Activated T-cell treated with anti-CD3 and anti-CD28 coated beads for 4 hours (primary cell): ENCODE data around the gene VWF.
"Not testable (repeated sequence)": the region's sequence is repeated elsewhere in the genome, so short reads cannot be mapped to it uniquely, and the experiment has no call there.

ENCODE experiments used
- DNase-seq: peaks from one replicate; pipeline ENCODE4 v3.0.0-alpha.2; 2020

Gene VWF

GRCh38 chr12:6143303-6143675, 18.8 kb upstream of the VWF start:
- no peak for DNase-seq

DNA sequence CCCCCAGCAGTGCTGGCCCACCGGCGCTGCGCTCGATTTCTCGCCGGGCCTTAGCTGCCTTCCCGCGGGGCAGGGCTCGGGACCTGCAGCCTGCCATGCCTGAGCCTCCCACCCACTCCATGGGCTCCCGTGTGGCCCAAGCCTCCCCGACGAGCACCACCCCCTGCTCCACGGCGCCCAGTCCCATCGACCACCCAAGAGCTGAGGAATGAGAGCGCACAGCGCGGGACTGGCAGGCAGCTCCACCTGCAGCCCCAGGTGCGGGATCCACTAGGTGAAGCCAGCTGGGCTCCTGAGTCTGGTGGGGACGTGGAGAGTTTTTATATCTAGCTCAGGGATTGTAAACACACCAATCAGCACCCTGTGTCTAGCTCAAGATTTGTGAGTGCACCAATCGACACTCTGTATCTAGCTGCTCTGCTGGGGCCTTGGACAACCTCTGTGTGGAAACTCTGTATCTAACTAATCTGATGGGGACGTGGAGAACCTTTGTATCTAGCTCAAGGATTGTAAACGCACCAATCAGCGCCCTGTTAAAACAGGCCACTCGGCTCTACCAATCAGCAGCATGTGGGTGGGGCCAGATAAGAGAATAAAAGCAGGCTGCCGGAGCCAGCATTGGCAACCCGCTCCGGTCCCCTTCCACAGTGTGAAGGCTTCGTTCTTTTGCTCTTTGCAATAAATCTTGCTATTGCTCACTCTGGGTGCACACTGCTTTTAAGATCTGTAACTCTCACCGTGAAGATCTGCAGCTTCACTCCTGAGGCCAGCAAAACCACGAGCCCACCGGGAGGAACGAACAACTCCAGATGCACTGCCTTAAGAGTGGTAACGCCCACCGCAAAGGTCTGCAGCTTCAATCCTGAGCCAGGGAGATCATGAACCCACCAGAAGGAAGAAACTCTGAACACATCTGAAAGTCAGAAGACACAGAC, 18.2 kb upstream of the VWF start:
- not testable (repeated sequence) for DNase-seq

DNA sequence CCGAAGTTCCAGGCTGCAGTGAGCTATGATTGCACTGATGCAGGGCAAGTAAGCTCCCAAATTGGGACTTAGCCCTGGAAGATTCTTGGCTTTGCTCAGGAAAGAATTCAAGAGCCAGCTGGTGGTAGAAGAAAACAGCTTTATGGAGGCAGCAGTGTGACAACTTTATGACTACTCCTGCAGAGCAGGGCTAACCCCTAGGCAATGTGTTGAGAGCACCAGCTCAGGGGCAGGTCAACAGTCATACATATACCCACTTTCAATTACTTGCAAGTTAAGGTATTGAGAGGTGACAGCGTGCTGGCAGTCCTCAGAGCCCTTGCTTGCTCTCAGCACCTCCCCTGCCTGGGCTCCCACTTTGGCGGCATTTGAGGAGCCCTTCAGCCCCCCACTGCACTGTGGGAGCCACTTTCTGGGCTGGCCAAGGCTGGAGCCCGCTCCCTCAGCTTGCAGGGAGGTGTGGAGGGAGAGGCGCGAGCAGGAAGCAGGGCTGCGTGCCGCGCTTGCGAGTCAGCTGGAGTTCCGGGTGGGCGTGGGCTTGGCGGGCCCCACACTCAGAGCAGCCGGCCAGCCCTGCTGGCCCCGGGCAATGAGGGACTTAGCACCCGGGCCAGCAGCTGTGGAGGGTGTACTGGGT, 17.4 kb upstream of the VWF start:
- not testable (repeated sequence) for DNase-seq

GRCh38 chr12:6140651-6141447, 16.4 kb upstream of the VWF start:
- DNase-seq = peak; percentile 40

- DNase-seq = no peak
Observed at GRCh38 chr12:6135071-6135470, 10.6 kb upstream of the VWF start.

GRCh38 chr12:6133642-6134041, 9.2 kb upstream of the VWF start:
- DNase-seq = no peak

DNA sequence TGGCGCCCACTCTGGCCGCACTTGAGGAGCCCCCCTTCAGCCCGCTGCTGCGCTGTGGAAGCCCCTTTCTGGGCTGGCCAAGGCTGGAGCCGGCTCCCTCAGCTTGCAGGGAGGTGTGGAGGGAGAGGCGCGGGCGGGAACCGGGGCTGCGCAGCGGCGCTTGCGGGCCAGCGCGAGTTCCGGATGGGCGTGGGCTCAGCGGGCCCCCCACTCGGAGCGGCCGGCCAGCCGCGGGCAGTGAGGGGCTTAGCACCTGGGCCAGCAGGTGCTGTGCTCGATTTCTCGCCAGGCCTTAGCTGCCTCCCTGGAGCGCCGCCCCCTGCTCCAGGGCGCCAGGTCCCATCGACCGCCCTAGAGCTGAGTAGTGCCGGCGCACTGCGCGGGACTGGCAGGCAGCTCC, 8.0 kb upstream of the VWF start:
- no peak for DNase-seq

DNA sequence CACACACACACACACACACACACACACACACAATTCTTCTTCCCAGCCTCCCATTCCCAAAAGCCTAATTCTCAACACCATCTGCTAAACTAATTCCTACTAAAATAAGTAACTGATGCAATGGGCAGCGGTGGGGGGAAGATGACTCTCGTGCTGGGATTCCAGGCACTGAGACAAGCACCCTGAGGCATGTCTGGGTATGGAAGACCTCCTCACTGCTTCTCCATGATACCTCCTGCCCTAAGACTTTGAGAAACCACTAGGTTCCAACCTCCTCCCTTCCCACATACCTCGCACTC, 789 bp upstream of the VWF start:
- DNase-seq = no peak

GRCh38 chr12:6123258-6123657, 1.2 kb downstream of the VWF start:
- no peak for DNase-seq

DNA sequence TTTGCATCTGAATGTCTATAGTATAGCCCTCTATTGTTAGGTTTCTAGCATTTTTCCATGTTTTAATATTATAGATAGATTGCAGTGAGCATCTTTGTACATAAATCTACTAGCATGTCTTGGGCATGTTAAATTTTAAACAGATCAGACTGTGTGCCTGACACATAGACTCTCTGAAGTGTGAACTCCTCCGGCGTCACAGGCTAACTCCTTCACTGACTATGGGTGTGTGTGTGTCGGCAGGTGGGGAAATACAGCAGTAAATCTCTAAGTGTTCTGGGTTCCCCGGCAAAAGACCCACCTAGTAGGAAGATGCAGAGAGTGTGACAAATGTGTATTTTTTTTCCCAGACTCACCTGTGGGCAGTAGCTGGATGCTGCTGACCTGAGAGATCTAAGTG, 2.3 kb downstream of the VWF start:
- DNase-seq = no peak

DNA sequence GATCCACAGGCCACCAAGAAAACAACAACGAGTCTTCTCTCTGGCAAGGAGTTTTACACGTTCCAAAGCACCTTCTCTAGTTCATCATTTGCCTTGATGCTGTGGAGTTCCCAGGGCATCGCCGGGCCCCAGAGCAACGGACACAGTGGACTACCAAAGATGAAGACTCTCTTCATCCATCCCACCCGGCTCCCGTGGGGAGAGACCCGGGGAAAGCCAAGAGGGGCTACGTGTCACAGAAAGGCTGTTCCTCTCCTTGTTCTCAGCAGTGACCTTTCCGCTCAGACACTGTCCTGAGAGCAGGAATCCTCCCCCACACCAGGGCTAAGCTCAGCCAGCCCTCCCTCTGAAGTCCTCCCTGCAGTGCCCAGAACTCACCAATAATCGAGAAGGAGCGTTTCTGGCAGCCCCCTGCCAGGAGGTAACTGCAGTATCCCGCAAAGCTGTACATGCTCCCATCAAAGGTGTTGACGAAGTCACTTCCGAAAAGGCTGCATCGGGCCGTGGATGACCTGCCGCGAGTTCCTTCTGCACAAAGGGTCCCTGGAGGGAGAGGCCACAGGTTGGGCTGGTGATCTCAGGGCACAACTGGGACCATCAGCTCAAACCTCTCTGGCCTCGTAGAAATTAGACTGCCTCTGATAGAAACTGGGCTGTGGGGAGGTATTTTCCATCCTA, 3.5 kb downstream of the VWF start:
- DNase-seq = no peak

- no peak for DNase-seq
Observed at GRCh38 chr12:6118891-6119568, 5.4 kb downstream of the VWF start.

- no peak for DNase-seq
Observed at GRCh38 chr12:6116471-6117021, 7.9 kb downstream of the VWF start.

GRCh38 chr12:6115389-6115788, 9.1 kb downstream of the VWF start:
- no peak for DNase-seq

GRCh38 chr12:6114476-6114870, 10.0 kb downstream of the VWF start:
- no peak for DNase-seq

DNA sequence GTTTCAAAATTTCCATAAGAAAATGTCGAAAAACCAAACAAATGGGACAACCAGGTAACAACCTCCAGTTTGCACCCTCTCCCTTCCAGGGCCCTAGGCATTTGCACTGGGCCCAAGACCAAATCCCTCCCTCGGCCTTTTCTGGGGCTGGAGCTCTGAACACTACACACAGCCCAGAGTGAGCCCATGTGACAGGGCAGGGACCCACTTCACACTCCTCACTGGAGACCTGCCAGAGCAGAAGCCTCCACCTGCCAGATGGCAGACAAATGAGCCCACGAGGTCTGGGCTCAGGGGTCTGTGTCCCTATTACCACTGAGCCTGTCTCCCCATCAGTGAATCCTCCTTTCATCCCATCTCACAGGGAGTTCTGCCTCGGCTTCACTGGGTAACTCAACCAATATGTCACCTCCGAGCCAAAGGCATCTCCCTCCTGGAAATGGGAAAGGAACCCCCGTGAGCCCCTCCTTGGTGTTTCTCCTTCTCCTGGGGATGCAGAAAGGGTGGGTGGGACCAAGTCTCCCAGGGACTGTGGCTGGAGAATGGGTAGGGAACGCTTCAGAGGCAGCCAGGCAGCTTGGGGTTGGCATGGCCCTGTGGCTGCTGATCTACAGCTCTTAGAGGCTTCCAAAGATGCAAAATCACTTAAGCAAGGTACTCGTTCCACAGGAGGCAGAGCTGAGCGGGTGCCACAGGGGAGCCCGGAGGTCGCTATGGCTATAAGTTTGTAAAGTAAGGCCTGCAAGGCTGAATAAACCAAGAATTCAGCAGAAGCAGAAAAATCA, 10.6 kb downstream of the VWF start:
- no peak for DNase-seq

GRCh38 chr12:6112004-6112403, 12.5 kb downstream of the VWF start:
- DNase-seq = no peak

DNA sequence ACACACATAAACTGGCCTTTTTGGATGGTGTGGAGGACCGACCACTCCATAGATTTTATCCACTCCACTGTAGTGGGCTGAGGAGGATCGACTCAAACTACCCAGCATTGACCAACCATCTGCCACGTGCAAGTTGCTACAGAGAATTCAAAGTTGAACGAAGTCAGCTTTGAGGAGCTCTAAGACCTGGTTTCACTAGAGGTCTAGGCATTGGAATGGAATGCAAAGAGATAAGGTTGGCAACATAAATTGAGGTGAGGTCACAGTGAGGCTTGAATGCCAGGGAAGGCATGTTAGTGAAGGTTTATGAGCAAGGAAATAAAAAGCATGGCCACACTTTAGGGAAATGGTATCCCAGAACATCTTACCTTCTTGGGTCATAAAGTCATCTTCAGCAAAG, 14.5 kb downstream of the VWF start:
- no peak for DNase-seq

- no peak for DNase-seq
Observed at GRCh38 chr12:6106218-6106617, 18.3 kb downstream of the VWF start.

DNA sequence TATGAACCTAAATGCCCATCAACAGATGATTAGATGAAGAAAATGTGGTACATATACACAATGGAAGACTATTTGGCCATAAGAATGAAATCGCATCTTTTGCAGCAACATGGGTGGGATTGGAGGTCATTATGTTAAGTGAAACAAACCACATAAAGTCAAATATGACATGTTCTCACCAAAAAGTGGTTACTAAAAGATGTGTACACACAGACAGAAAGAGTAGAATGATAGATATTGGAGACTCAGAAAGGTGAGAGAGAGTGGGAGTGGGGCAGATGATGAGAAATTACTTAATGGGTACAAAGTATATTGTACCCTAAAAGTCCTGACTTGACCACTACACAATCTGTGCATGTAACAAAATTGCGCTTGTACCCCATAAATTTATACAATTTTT, 19.6 kb downstream of the VWF start:
- no peak for DNase-seq

DNA sequence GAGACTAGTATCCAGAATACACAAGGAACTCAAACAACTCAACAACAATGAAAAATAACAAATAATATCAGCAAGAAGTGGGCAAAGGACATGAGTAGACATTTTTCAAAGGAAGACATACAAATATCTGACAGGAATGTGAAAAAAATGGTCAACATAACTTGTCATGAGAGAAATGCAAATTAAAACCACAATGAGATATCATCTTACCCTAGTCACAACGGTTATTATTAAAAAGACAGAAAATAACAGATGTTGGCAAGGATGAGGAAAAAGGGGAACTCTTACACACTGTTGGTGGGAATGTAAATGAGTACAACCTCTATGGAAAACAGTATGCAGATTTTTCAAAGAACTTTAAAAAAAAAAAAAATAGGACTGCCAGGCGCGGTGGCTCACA, 20.4 kb downstream of the VWF start:
- DNase-seq = no peak

GRCh38 chr12:6102021-6102420, 22.4 kb downstream of the VWF start:
- not testable (repeated sequence) for DNase-seq
